Urothelium cell line (cell line): ENCODE measurements around the gene DHRS12.

Source experiments
- DNase-seq: peaks from one replicate; pipeline ENCODE4 v3.0.0; 2011; ENCODE audit warnings: low spot score, mixed read lengths
- FAIRE-seq: peaks from 2 replicates; lab custom pipeline; 2011; peaks lifted over from hg19 to GRCh38; lab: Jason Lieb, UNC

The DHRS12 gene

GRCh38 chr13:51811920-51812451, 8.0 kb upstream of the DHRS12 start:
- no peak for FAIRE-seq

GRCh38 chr13:51811046-51811445, 7.1 kb upstream of the DHRS12 start:
- no peak for DNase-seq

More at GRCh38 chr13:51811920-51812451, 8.0 kb upstream of the DHRS12 start:
- DNase-seq = no peak

GRCh38 chr13:51808811-51809210, 4.8 kb upstream of the DHRS12 start:
- FAIRE-seq = no peak
- no peak for DNase-seq

More at GRCh38 chr13:51811046-51811445, 7.1 kb upstream of the DHRS12 start:
- FAIRE-seq = no peak

GRCh38 chr13:51807041-51807440, 3.1 kb upstream of the DHRS12 start:
- no peak for FAIRE-seq
- DNase-seq = no peak

GRCh38 chr13:51806566-51806965, 2.6 kb upstream of the DHRS12 start:
- DNase-seq (no peak), FAIRE-seq (no peak)

- DNase-seq (no peak), FAIRE-seq (no peak)
Measured at GRCh38 chr13:51805925-51806324, 2.0 kb upstream of the DHRS12 start.

- no peak for DNase-seq
- no peak for FAIRE-seq
Measured at GRCh38 chr13:51805313-51805712, 1.4 kb upstream of the DHRS12 start.

- no peak for DNase-seq
- FAIRE-seq = no peak
Measured at GRCh38 chr13:51804295-51805172, 571 bp upstream of the DHRS12 start.

- no peak for DNase-seq
- FAIRE-seq = no peak
Measured at GRCh38 chr13:51802631-51803418, 1.1 kb downstream of the DHRS12 start.

GRCh38 chr13:51801631-51802099, 2.3 kb downstream of the DHRS12 start:
- FAIRE-seq (no peak), DNase-seq (no peak)

GRCh38 chr13:51800486-51800885, 3.5 kb downstream of the DHRS12 start:
- no peak for FAIRE-seq
- no peak for DNase-seq

- FAIRE-seq = no peak
- DNase-seq = no peak
Measured at GRCh38 chr13:51799261-51799660, 4.7 kb downstream of the DHRS12 start.

GRCh38 chr13:51797664-51798488, 6.1 kb downstream of the DHRS12 start:
- no peak for FAIRE-seq
- DNase-seq = peak; percentile 63

- FAIRE-seq (no peak), DNase-seq (no peak)
Measured at GRCh38 chr13:51796546-51796945, 7.4 kb downstream of the DHRS12 start.

GRCh38 chr13:51795419-51795818, 8.5 kb downstream of the DHRS12 start:
- no peak for DNase-seq
- FAIRE-seq = no peak

GRCh38 chr13:51794964-51795363, 9.0 kb downstream of the DHRS12 start:
- DNase-seq (no peak), FAIRE-seq (no peak)

- peak; percentile 65 for DNase-seq
- FAIRE-seq = no peak
Measured at GRCh38 chr13:51793570-51794271, 10.2 kb downstream of the DHRS12 start.

- FAIRE-seq (no peak), DNase-seq (no peak)
Measured at GRCh38 chr13:51786425-51787265, 17.3 kb downstream of the DHRS12 start.
